Measurements from ENCODE around the gene CASTOR1.

- TF ChIP-seq CTCF (IDR thresholded peaks at IDR 0.05) (no peak), EP300 (IDR thresholded peaks at IDR 0.05) (no peak), POLR2AphosphoS5 (IDR thresholded peaks at IDR 0.05) (no peak)
Measured at GRCh38 chr22:30250661-30251267, 38.5 kb downstream of the CASTOR1 start.

Data from sigmoid colon (tissue), 4 donors.